Neural progenitor cell (in vitro differentiated cells): ENCODE data around the gene ABCC8. TPM values are rescaled to one million over a fixed set of nuclear protein-coding genes. Genes with fewer than 3 reads are reported as not detected.

ENCODE experiments used
- DNase-seq: peaks from one replicate; pipeline ENCODE4 v3.0.0-alpha.2; 2016; ENCODE audit warnings: low spot score
- H2AFZ ChIP-seq: fragments of 200-600 bp; sonication (generic); replicated peaks from 2 replicates; pipeline ENCODE4 v1.6.1; 2016; ENCODE audit warnings: antibody characterized with exemption
- H3F3A ChIP-seq: fragments of 200-600 bp; sonication (generic); 2 replicates; pipeline ENCODE4 v1.6.1; 2016; ENCODE audit warnings: antibody characterized with exemption, low read depth
- H3K27ac ChIP-seq: fragments of 200-600 bp; sonication (generic); 2 replicates; pipeline ENCODE4 v1.5.1; 2016; ENCODE audit warnings: mild to moderate bottlenecking
- H3K27me3 ChIP-seq: fragments of 200-600 bp; sonication (generic); 2 replicates; pipeline ENCODE4 v1.6.1; 2016; ENCODE audit warnings: mild to moderate bottlenecking, moderate library complexity
- H3K36me3 ChIP-seq: fragments of 200-600 bp; sonication (generic); 2 replicates; pipeline ENCODE4 v1.5.1; 2016
- H3K4me1 ChIP-seq: fragments of 200-600 bp; sonication (generic); 2 replicates; pipeline ENCODE4 v1.6.1; 2016; ENCODE audit warnings: mixed run types
- H3K4me2 ChIP-seq: fragments of 200-600 bp; sonication (generic); 2 replicates; pipeline ENCODE4 v1.6.1; 2016
- H3K4me3 ChIP-seq: fragments of 200-600 bp; sonication (generic); 2 replicates; pipeline ENCODE4 v1.5.1; 2016
- H3K79me2 ChIP-seq: fragments of 200-600 bp; sonication (generic); 2 replicates; pipeline ENCODE4 v1.6.1; 2016; ENCODE audit warnings: low read depth
- H3K9ac ChIP-seq: fragments of 200-600 bp; sonication (generic); 2 replicates; pipeline ENCODE4 v1.6.1; 2016
- H3K9me3 ChIP-seq: fragments of 200-600 bp; sonication (generic); 2 replicates; pipeline ENCODE4 v1.5.1; 2016; ENCODE audit warnings: low read depth
- H4K20me1 ChIP-seq: fragments of 200-600 bp; sonication (generic); 2 replicates; pipeline ENCODE4 v1.6.1; 2016; ENCODE audit warnings: low read depth
- H3K27ac Mint-ChIP-seq: 3 replicates; pipeline ENCODE4 v1.8.0; 2021; ENCODE audit warnings: mixed read lengths
- H3K27me3 Mint-ChIP-seq: 2 replicates; pipeline ENCODE4 v1.8.0; 2022; ENCODE audit warnings: low read depth, mild to moderate bottlenecking, inconsistent platforms, moderate library complexity, mixed read lengths; ENCODE audit not compliant: insufficient read depth
- H3K36me3 Mint-ChIP-seq: 3 replicates; pipeline ENCODE4 v1.8.0; 2021; ENCODE audit warnings: mixed read lengths
- H3K4me1 Mint-ChIP-seq: 3 replicates; pipeline ENCODE4 v1.8.0; 2021; ENCODE audit warnings: mixed read lengths
- H3K4me3 Mint-ChIP-seq: 3 replicates; pipeline ENCODE4 v1.8.0; 2021; ENCODE audit warnings: mild to moderate bottlenecking, moderate library complexity, mixed read lengths
- H3K9me3 Mint-ChIP-seq: 3 replicates; pipeline ENCODE4 v1.8.0; 2020; ENCODE audit warnings: mixed read lengths
- EZH2 ChIP-seq: fragments of 200-600 bp; sonication (generic); IDR thresholded peaks from 2 replicates; pipeline ENCODE4 v1.6.1; 2017; ENCODE audit warnings: antibody characterized with exemption, mild to moderate bottlenecking, moderate library complexity
- EZH2phosphoT487 ChIP-seq: fragments of 200-600 bp; sonication (generic); IDR thresholded peaks from 2 replicates; pipeline ENCODE4 v1.6.1; 2017; ENCODE audit warnings: antibody characterized with exemption
- total RNA-seq: library from RNA; depleted of rRNA; stranded (reverse); fragments of >200 nt; gene quantifications from 2 replicates; pipeline ENCODE4 v1.2.3, GENCODE V29; 2015; ENCODE audit warnings: low replicate concordance
- TF ChIP-seq, protein P1 (sequence below): fragments of 200-600 bp; sonication (generic); IDR thresholded peaks from 2 replicates; pipeline ENCODE4 v1.5.1; 2017; ENCODE audit warnings: antibody characterized with exemption, mild to moderate bottlenecking

ABCC8 gene
- total RNA-seq, 1 donor from 2014 or later = 0.32 TPM

DNA sequence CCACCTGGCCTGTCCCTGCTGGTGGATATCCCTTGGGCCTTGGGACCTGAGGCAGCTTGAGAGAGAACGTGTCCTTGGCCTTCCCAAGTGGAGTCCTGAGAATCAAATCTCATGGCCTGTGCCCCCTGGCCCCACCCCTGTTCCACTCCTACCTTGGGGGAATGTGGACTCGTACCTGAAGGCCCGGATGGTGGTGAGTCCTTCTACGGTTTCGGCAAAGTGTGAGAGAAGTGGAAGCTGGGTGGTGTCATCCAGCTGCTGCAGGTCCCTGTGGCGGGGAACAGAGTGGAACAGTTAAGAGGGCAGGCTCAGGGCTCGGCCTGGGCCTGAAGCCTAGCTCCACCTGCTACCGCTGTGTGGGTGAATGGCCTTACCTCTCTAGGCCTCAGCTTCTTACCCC is 74.2 kb downstream of the ABCC8 start:
- no peaks in the 10 kb centered on the region for H3K9me3 Mint-ChIP-seq
- Histone ChIP-seq H3K4me2 (no peak overlapping the region), H3F3A (no peaks in the 10 kb centered on the region), H2AFZ (no peak overlapping the region), H3K4me3 (no peak overlapping the region), H3K27me3 (no peaks in the 10 kb centered on the region), H3K79me2 (no peaks in the 10 kb centered on the region), H3K36me3 (no peaks in the 10 kb centered on the region), H3K27ac (no peak overlapping the region), H3K9me3 (no peaks in the 10 kb centered on the region), H3K9ac (no peak overlapping the region), H4K20me1 (no peaks in the 10 kb centered on the region), H3K4me1 (peaks cover 6% of the 10 kb centered on the region)
- H3K4me1 Mint-ChIP-seq = no peaks in the 10 kb centered on the region
- peaks cover 8% of the 10 kb centered on the region for H3K27me3 Mint-ChIP-seq
- no peaks in the 10 kb centered on the region for H3K36me3 Mint-ChIP-seq
- H3K4me3 Mint-ChIP-seq = no peak overlapping the region
- DNase-seq = no peak
- H3K27ac Mint-ChIP-seq = no peak overlapping the region
- TF ChIP-seq EZH2phosphoT487 (no peak), EZH2 (no peak)
- TF ChIP-seq, protein P1, sequence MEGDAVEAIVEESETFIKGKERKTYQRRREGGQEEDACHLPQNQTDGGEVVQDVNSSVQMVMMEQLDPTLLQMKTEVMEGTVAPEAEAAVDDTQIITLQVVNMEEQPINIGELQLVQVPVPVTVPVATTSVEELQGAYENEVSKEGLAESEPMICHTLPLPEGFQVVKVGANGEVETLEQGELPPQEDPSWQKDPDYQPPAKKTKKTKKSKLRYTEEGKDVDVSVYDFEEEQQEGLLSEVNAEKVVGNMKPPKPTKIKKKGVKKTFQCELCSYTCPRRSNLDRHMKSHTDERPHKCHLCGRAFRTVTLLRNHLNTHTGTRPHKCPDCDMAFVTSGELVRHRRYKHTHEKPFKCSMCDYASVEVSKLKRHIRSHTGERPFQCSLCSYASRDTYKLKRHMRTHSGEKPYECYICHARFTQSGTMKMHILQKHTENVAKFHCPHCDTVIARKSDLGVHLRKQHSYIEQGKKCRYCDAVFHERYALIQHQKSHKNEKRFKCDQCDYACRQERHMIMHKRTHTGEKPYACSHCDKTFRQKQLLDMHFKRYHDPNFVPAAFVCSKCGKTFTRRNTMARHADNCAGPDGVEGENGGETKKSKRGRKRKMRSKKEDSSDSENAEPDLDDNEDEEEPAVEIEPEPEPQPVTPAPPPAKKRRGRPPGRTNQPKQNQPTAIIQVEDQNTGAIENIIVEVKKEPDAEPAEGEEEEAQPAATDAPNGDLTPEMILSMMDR = no peak

- no peak overlapping the region for H3K4me3 Mint-ChIP-seq
- no peaks in the 10 kb centered on the region for H3K9me3 Mint-ChIP-seq
- no peak overlapping the region for H3K27ac ChIP-seq
- no peaks in the 10 kb centered on the region for H3K36me3 Mint-ChIP-seq
- H3K27me3 Mint-ChIP-seq = peaks cover 8% of the 10 kb centered on the region
- peaks cover 6% of the 10 kb centered on the region for H3K4me1 ChIP-seq
- DNase-seq = no peak
- no peak overlapping the region for H3K27ac Mint-ChIP-seq
- H3K9ac ChIP-seq = no peak overlapping the region
- H3K36me3 ChIP-seq = no peaks in the 10 kb centered on the region
- H3K79me2 ChIP-seq = no peaks in the 10 kb centered on the region
- no peaks in the 10 kb centered on the region for H3K9me3 ChIP-seq
- no peak overlapping the region for H3K4me2 ChIP-seq
- no peak overlapping the region for H2AFZ ChIP-seq
- no peaks in the 10 kb centered on the region for H3F3A ChIP-seq
- no peaks in the 10 kb centered on the region for H4K20me1 ChIP-seq
- no peaks in the 10 kb centered on the region for H3K4me1 Mint-ChIP-seq
- no peaks in the 10 kb centered on the region for H3K27me3 ChIP-seq
- TF ChIP-seq EZH2phosphoT487 (no peak), EZH2 (no peak)
- TF ChIP-seq, protein P1 = no peak
- H3K4me3 ChIP-seq = no peak overlapping the region
These were observed 74.8 kb downstream of the ABCC8 start for GRCh38 chr11:17401841-17402240.

- Mint-ChIP-seq H3K27ac (no peak overlapping the region), H3K27me3 (peaks cover 7% of the 10 kb centered on the region), H3K4me3 (no peak overlapping the region)
These were observed 75.3 kb downstream of the ABCC8 start for GRCh38 chr11:17401316-17401715.

More at GRCh38 chr11:17401316-17401715, 75.3 kb downstream of the ABCC8 start:
- no peaks in the 10 kb centered on the region for H3K9me3 ChIP-seq
- H3K4me3 ChIP-seq = no peak overlapping the region
- H4K20me1 ChIP-seq = no peaks in the 10 kb centered on the region
- H3K79me2 ChIP-seq = no peaks in the 10 kb centered on the region
- H3K4me1 ChIP-seq = peaks cover 6% of the 10 kb centered on the region
- H3K27me3 ChIP-seq = no peaks in the 10 kb centered on the region
- H3K36me3 Mint-ChIP-seq = no peaks in the 10 kb centered on the region
- H3K4me2 ChIP-seq = no peak overlapping the region
- H3F3A ChIP-seq = no peaks in the 10 kb centered on the region
- no peaks in the 10 kb centered on the region for H3K36me3 ChIP-seq
- no peaks in the 10 kb centered on the region for H3K9me3 Mint-ChIP-seq
- no peak overlapping the region for H3K27ac ChIP-seq
- no peak for TF ChIP-seq EZH2phosphoT487
- no peak for TF ChIP-seq EZH2
- TF ChIP-seq, protein P1 = no peak
- H3K9ac ChIP-seq = no peak overlapping the region
- no peak overlapping the region for H2AFZ ChIP-seq
- DNase-seq = no peak
- H3K4me1 Mint-ChIP-seq = no peaks in the 10 kb centered on the region
